NOMO-1 (cell line): ENCODE data around the gene ATAD3C.
"Not testable (repeated sequence)": the region's sequence is repeated elsewhere in the genome, so short reads cannot be mapped to it uniquely, and the experiment has no call there.

Experiments used
- DNase-seq, 2 experiments: peaks; one replicate each; lab custom pipeline; 2025; ENCODE audit not compliant: unreplicated experiment in 2 of 2; lab: John Stamatoyannopoulos, UW

ATAD3C gene

GRCh38 chr1:1494311-1494710, 44.8 kb downstream of the ATAD3C start:
- not testable (repeated sequence) for DNase-seq

GRCh38 chr1:1495461-1495975, 46.0 kb downstream of the ATAD3C start:
- DNase-seq = not testable (repeated sequence)

GRCh38 chr1:1504777-1505365, 55.4 kb downstream of the ATAD3C start:
- DNase-seq = peak; percentile 57 to 60

DNA sequence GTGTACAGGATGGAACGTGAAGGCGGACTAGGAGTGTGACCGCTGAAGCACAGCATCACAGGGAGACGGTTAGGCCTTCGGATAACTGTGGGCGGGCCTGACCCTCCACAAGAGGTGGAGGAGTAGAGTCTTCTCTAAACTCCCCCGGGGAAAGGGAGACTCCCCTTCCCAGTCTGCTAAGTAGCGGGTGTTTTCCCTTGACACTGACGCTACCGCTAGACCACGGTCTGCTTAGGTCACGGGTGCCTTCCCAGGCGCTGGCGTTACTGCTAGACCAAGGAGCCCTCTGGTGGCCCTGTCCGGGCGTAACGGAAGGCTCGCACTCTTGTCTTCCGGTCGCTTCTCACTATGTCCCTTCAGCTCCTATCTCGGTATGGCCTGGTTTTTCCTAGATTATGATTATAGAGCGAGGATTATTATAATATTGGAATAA, 55.9 kb downstream of the ATAD3C start:
- DNase-seq = peak in 1 of 2 experiments; percentile 40

DNA sequence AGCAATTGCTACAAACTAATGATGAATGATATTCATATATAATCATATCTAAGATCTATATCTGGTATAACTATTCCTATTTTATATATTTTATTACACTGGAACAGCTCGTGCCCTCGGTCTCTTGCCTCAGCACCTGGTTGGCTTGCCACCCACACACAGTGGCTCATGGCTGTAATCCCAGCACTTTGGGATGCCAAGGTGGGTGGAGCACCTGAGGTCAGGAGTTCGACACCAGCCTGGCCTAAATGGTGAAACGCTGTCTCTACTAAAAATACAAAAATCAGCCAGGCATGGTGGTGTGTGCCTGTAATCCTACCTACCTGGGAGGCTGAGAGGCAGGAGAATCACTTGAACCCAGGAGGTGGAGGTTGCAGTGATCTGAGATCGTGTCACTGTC, 56.3 kb downstream of the ATAD3C start:
- DNase-seq = not testable (repeated sequence)

GRCh38 chr1:1507305-1507704, 57.8 kb downstream of the ATAD3C start:
- DNase-seq = no peak

DNA sequence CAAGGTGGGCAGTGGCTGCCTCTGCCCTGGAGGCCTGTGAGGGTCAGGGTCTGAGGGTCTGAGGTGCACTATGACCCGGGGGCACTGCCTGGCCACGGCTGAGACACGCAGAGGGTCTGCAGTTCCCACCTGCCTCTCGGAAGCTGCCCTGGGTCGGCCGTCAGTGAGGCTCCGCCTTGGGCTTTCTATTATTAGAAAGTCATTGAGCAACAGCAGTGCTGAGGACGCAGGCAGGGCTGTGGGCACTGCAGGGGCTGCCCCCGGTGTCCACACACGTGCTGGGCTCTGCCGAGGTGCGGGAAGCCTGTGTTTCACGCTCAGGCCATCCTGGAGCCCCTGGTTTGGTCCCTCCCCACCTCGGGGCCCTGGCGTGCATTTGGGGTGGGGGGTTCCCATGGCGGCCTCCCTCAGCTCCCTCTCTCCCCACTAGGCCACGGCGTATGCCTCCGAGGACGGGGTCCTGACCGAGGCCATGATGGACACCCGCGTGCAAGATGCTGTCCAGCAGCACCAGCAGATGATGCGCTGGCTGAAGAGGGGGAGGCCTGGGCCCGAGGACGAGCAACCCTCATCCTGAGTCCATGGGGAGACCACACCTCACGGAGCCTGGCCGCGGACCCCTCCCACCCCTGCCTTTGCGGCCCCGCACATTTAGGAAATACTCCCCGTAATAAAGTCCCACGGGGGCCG, 59.4 kb downstream of the ATAD3C start:
- not testable (repeated sequence) for DNase-seq

GRCh38 chr1:1509465-1509850, 60.0 kb downstream of the ATAD3C start:
- not testable (repeated sequence) for DNase-seq

- no peak for DNase-seq
Observed at GRCh38 chr1:1510912-1511532, 61.5 kb downstream of the ATAD3C start.

DNA sequence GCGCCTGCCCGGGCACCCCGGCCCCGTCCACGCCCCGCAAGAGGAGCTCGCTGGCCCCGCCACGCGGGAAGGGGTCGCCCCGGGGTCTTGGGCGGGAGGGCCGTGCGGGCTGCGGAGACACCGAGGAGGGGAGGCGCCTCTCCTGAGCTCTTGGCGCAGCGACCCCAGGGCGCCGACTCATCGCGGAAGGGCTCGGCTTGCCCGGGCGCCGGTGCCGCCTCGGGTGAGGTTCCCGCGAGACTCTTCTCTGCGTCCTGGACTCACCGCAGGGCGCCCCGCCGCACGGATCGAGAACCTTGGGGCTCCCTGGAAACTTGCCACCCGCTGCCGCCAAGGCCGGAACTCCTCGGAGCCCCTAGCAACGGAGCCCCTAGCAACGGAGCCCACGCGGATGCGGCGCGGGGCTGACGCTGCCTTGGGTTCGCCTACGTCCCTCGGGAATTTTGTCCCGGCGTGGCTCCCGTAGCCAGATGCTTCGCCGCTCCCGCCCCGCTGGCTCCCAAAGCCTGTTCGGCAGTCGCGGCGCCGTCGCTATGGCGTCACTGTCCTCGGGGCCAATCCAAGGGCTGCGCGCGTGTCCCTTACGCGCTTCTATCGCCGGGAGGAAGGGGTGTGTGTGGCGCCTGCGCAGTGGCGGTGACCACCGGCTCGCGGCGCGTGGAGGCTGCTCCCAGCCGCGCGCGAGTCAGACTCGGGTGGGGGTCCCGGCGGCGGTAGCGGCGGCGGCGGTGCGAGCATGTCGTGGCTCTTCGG, 62.2 kb downstream of the ATAD3C start, which contains the start of gene ATAD3A:
ATAD3A (plus strand) TSS at position 630 of the 753 bp plus-strand sequence; CDS start at position 737, 107 bp downstream.
- DNase-seq = peak; percentile 88 to 97

- DNase-seq = not testable (repeated sequence)
Observed at GRCh38 chr1:1512425-1512824, 62.9 kb downstream of the ATAD3C start.

GRCh38 chr1:1513675-1514074, 64.2 kb downstream of the ATAD3C start:
- not testable (repeated sequence) for DNase-seq

GRCh38 chr1:1514376-1514775, 64.9 kb downstream of the ATAD3C start:
- not testable (repeated sequence) for DNase-seq

DNA sequence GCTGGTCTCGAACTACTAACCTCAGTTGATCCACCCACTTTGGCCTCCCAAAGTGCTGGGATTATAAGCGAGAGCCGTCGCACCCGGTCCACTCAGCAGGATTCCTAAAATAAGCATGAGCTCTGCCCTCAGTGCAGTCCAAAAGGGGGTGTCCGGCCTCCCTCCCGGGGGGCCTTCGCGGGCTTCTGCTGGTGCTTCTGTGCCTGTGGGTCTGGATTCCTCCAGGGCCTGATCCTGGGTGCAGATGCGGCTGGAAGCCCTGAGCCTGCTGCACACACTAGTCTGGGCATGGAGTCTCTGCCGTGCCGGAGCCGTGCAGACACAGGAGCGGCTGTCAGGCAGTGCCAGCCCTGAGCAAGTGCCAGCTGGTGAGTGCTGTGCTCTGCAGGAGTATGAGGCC, 67.4 kb downstream of the ATAD3C start:
- not testable (repeated sequence) for DNase-seq

- DNase-seq = no peak
Observed at GRCh38 chr1:1517973-1518620, 68.6 kb downstream of the ATAD3C start.

GRCh38 chr1:1518621-1519007, 69.1 kb downstream of the ATAD3C start:
- DNase-seq = not testable (repeated sequence)
